ENCODE measurements around the gene B4GALT7.

Gene B4GALT7

GRCh38 chr5:177594071-177594470, 5.9 kb upstream of the B4GALT7 start:
- no peak for DNase-seq

GRCh38 chr5:177595026-177595585, 4.8 kb upstream of the B4GALT7 start:
- DNase-seq = no peak

- DNase-seq = no peak
Measured at GRCh38 chr5:177595991-177596774, 3.7 kb upstream of the B4GALT7 start.

- DNase-seq = no peak
Measured at GRCh38 chr5:177596775-177597238, 3.1 kb upstream of the B4GALT7 start.

- DNase-seq = no peak
Measured at GRCh38 chr5:177598477-177598876, 1.5 kb upstream of the B4GALT7 start.

- no peak for DNase-seq
Measured at GRCh38 chr5:177600508-177601018, 631 bp downstream of the B4GALT7 start.

- no peak for DNase-seq
Measured at GRCh38 chr5:177601126-177601525, 1.2 kb downstream of the B4GALT7 start.

- DNase-seq = no peak
Measured at GRCh38 chr5:177601577-177602457, 1.9 kb downstream of the B4GALT7 start.

GRCh38 chr5:177602458-177602830, 2.5 kb downstream of the B4GALT7 start:
- no peak for DNase-seq

- no peak for DNase-seq
Measured at GRCh38 chr5:177603631-177604030, 3.7 kb downstream of the B4GALT7 start.

GRCh38 chr5:177604116-177604521, 4.2 kb downstream of the B4GALT7 start:
- no peak for DNase-seq

- no peak for DNase-seq
Measured at GRCh38 chr5:177604656-177605055, 4.7 kb downstream of the B4GALT7 start.

GRCh38 chr5:177605078-177605477, 5.1 kb downstream of the B4GALT7 start:
- no peak for DNase-seq

- DNase-seq = no peak
Measured at GRCh38 chr5:177605667-177606066, 5.7 kb downstream of the B4GALT7 start.

GRCh38 chr5:177606071-177607051, 6.4 kb downstream of the B4GALT7 start:
- DNase-seq = no peak

GRCh38 chr5:177607115-177607451, 7.2 kb downstream of the B4GALT7 start:
- DNase-seq = no peak

GRCh38 chr5:177607452-177608192, 7.7 kb downstream of the B4GALT7 start:
- peak; percentile 34 for DNase-seq

- no peak for DNase-seq
Measured at GRCh38 chr5:177608243-177609075, 8.5 kb downstream of the B4GALT7 start.

- no peak for DNase-seq
Measured at GRCh38 chr5:177609076-177610059, 9.4 kb downstream of the B4GALT7 start.

All from NCI-H446 treated with DMSO at 0.1 percent for 48 hours (cell line).